ENCODE results near the gene COL6A2. TPM values are rescaled to one million over a fixed set of nuclear protein-coding genes. Genes with fewer than 3 reads are reported as not detected.

The COL6A2 gene
- total and polyA plus RNA-seq, 10 of the 15 experiments (the other 5 are each of a cell fraction or from before 2014, with no cell fraction given), result 0.16 to 1.3 (median 0.34) TPM; not detected in 7

DNA sequence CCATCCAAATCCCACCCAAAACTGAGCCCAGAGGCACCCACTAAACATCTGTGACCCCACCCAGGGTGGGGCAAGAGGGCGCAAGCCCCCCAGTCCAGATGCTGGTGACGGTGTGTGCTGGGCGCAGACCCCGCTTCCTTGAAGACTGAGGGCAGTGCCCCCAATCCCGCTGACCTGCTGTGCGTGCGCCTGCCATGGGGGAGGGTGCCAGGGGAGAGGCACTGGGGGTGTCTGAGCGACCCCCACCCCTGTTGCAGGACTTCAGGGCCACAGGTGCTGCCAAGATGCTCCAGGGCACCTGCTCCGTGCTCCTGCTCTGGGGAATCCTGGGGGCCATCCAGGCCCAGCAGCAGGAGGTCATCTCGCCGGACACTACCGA is 13.3 kb downstream of the COL6A2 start (continued):
- TF ChIP-seq BCL11A (IDR thresholded peaks at IDR 0.05; ENCODE audit: low read depth, low read length) (no peak), ZSCAN29 (IDR thresholded peaks at IDR 0.05) (no peak)

DNA sequence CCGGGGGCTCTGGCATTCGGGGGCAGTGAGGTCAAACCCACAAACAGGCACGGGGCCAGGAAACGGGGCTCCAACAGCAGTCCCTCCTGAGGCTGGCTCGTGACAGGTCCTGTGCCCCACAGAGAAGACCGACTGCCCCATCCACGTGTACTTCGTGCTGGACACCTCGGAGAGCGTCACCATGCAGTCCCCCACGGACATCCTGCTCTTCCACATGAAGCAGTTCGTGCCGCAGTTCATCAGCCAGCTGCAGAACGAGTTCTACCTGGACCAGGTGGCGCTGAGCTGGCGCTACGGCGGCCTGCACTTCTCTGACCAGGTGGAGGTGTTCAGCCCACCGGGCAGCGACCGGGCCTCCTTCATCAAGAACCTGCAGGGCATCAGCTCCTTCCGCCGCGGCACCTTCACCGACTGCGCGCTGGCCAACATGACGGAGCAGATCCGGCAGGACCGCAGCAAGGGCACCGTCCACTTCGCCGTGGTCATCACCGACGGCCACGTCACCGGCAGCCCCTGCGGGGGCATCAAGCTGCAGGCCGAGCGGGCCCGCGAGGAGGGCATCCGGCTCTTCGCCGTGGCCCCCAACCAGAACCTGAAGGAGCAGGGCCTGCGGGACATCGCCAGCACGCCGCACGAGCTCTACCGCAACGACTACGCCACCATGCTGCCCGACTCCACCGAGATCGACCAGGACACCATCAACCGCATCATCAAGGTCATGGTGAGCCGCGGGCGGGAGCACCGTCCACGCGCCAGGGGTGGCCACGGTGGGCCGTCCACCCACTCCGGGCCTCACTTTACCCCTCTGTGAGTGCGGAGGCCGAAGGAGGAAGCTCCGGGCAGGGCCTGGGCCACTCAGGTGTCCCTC is 14.2 kb downstream of the COL6A2 start:
- Histone ChIP-seq H3K79me2 (ENCODE audit: control insufficient read depth, insufficient read depth, low read length) (no peaks in the 10 kb centered on the region), H3K4me2 (ENCODE audit: control insufficient read depth, insufficient read depth) (no peak overlapping the region), H3K4me1 (ENCODE audit: control insufficient read depth, insufficient read depth, low read length) (no peaks in the 10 kb centered on the region), H3K36me3 (ENCODE audit: control insufficient read depth in 2 of 2, insufficient read depth in 2 of 2, low read length in 1 of 2) (no peaks in the 10 kb centered on the region), H3K4me3 (no peak overlapping the region), H2AFZ (ENCODE audit: control insufficient read depth, low read depth, low read length) (no peak overlapping the region), H3K27ac (ENCODE audit: control insufficient read depth, insufficient read depth) (no peak overlapping the region), H4K20me1 (ENCODE audit: control insufficient read depth, insufficient read depth) (no peaks in the 10 kb centered on the region), H3K9ac (ENCODE audit: control insufficient read depth, insufficient read depth, low read length) (no peak overlapping the region), H3K27me3 (replicated peaks in 1 of 2; ENCODE audit: control insufficient read depth in 2 of 2, insufficient read depth in 2 of 2, low read length in 1 of 2) (no peaks in the 10 kb centered on the region), H3K9me3 (replicated peaks; ENCODE audit: control insufficient read depth, insufficient read depth, low read length) (no peaks in the 10 kb centered on the region; the same call in 2 of the 3 replicates)
- intact Hi-C loops (cut with micrococcal nuclease; ENCODE audit: unreplicated experiment) (no loop called here), in situ Hi-C loops (cut with MboI) (no loop called here)
- ChIA-PET RAD21 (ENCODE audit: unreplicated experiment) (no interaction called here), POLR2A (no interaction called here), SMC1A (ENCODE audit: uncharacterized antibody, unreplicated experiment) (no interaction called here), CTCF (no interaction called here)
- BruUV-seq (replicated peaks), result no TSS peak
- FAIRE-seq (no peak), DNase-seq (ENCODE audit: low read depth, low spot score) (no peak), ATAC-seq (no peak)
- WGBS (ENCODE audit: insufficient coverage, insufficient replicate concordance, low lambda C conversion rate, missing lambda C conversion rate), result 82% methylated on average over 58 of the region's 69 CpGs
- TF ChIP-seq MYC (IDR thresholded peaks at IDR 0.05; ENCODE audit: insufficient read depth, insufficient read length, insufficient replicate concordance, low read length, severe bottlenecking), result no peak
- TF ChIP-seq ZNF217 (IDR thresholded peaks at IDR 0.05), result no peak
- TF ChIP-seq EP300 (IDR thresholded peaks at IDR 0.05; ENCODE audit: borderline replicate concordance in 1 of 2, control insufficient read depth in 1 of 2, low read depth in 2 of 2, low read length in 2 of 2), result no peak
- TF ChIP-seq, protein P1, sequence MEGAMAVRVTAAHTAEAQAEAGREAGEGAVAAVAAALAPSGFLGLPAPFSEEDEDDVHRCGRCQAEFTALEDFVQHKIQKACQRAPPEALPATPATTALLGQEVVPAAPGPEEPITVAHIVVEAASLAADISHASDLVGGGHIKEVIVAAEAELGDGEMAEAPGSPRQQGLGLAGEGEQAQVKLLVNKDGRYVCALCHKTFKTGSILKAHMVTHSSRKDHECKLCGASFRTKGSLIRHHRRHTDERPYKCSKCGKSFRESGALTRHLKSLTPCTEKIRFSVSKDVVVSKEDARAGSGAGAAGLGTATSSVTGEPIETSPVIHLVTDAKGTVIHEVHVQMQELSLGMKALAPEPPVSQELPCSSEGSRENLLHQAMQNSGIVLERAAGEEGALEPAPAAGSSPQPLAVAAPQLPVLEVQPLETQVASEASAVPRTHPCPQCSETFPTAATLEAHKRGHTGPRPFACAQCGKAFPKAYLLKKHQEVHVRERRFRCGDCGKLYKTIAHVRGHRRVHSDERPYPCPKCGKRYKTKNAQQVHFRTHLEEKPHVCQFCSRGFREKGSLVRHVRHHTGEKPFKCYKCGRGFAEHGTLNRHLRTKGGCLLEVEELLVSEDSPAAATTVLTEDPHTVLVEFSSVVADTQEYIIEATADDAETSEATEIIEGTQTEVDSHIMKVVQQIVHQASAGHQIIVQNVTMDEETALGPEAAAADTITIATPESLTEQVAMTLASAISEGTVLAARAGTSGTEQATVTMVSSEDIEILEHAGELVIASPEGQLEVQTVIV (IDR thresholded peaks at IDR 0.05; ENCODE audit: borderline replicate concordance, partially characterized antibody), result no peak
- TF ChIP-seq NR2C1 (IDR thresholded peaks at IDR 0.05), result no peak
- no peak for TF ChIP-seq TCF3 (IDR thresholded peaks at IDR 0.05; ENCODE audit: borderline replicate concordance, insufficient read depth, low read depth, low read length)
- TF ChIP-seq, protein P2, sequence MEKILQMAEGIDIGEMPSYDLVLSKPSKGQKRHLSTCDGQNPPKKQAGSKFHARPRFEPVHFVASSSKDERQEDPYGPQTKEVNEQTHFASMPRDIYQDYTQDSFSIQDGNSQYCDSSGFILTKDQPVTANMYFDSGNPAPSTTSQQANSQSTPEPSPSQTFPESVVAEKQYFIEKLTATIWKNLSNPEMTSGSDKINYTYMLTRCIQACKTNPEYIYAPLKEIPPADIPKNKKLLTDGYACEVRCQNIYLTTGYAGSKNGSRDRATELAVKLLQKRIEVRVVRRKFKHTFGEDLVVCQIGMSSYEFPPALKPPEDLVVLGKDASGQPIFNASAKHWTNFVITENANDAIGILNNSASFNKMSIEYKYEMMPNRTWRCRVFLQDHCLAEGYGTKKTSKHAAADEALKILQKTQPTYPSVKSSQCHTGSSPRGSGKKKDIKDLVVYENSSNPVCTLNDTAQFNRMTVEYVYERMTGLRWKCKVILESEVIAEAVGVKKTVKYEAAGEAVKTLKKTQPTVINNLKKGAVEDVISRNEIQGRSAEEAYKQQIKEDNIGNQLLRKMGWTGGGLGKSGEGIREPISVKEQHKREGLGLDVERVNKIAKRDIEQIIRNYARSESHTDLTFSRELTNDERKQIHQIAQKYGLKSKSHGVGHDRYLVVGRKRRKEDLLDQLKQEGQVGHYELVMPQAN (conservative IDR thresholded peaks at IDR 0.05), result no peak
- TF ChIP-seq NFYA (IDR thresholded peaks at IDR 0.05; ENCODE audit: borderline replicate concordance, low read depth, low read length), result no peak
- TF ChIP-seq, protein P3, sequence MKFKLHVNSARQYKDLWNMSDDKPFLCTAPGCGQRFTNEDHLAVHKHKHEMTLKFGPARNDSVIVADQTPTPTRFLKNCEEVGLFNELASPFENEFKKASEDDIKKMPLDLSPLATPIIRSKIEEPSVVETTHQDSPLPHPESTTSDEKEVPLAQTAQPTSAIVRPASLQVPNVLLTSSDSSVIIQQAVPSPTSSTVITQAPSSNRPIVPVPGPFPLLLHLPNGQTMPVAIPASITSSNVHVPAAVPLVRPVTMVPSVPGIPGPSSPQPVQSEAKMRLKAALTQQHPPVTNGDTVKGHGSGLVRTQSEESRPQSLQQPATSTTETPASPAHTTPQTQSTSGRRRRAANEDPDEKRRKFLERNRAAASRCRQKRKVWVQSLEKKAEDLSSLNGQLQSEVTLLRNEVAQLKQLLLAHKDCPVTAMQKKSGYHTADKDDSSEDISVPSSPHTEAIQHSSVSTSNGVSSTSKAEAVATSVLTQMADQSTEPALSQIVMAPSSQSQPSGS (IDR thresholded peaks at IDR 0.05; ENCODE audit: low read length), result no peak
- TF ChIP-seq, protein P4, sequence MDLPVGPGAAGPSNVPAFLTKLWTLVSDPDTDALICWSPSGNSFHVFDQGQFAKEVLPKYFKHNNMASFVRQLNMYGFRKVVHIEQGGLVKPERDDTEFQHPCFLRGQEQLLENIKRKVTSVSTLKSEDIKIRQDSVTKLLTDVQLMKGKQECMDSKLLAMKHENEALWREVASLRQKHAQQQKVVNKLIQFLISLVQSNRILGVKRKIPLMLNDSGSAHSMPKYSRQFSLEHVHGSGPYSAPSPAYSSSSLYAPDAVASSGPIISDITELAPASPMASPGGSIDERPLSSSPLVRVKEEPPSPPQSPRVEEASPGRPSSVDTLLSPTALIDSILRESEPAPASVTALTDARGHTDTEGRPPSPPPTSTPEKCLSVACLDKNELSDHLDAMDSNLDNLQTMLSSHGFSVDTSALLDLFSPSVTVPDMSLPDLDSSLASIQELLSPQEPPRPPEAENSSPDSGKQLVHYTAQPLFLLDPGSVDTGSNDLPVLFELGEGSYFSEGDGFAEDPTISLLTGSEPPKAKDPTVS (IDR thresholded peaks at IDR 0.05; ENCODE audit: low read depth, low read length), result no peak
- TF ChIP-seq, protein P5, sequence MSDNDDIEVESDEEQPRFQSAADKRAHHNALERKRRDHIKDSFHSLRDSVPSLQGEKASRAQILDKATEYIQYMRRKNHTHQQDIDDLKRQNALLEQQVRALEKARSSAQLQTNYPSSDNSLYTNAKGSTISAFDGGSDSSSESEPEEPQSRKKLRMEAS (IDR thresholded peaks at IDR 0.05; ENCODE audit: low read depth, low read length), result no peak
